ENCODE data around the gene DNASE1L2. TPM values are rescaled to one million over a fixed set of nuclear protein-coding genes. Genes with fewer than 3 reads are reported as not detected.

Gene DNASE1L2
- total and polyA plus RNA-seq, 2 of the 8 experiments (the other 6 are each of a cell fraction or from before 2014, with no cell fraction given) = 0.35 to 0.97 TPM

DNA sequence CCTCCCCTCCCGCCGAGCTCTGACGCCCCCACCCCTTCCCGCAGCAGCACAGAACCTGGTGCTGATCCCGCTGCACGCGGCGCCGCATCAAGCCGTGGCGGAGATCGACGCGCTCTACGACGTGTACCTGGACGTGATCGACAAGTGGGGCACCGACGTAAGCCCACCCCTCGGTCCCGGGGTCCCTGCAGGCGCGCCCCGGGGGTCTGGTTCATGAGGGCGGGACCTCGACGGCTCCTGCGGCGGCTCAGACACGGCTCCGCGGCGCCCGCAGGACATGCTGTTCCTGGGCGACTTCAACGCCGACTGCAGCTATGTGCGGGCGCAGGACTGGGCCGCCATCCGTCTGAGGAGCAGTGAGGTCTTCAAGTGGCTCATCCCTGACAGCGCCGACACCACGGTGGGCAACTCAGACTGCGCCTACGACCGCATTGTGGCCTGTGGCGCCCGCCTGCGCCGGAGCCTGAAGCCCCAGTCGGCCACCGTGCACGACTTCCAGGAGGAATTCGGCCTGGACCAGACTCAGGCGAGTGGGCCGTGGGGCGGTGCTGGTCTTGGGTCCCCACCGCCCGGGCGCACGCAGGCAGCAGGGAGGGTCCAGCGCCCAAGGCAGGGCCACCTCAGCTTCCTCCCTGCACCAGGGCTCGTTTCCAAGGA lies 1.4 kb downstream of the DNASE1L2 start (continued):
- TF ChIP-seq TBP (IDR thresholded peaks at IDR 0.05; ENCODE audit: low read depth, low read length) (no peak), POLR2A (IDR thresholded peaks at IDR 0.05; ENCODE audit: control extremely low read depth in 1 of 2, low read depth in 2 of 2, low read length in 2 of 2) (no peak; a peak in 1 of 3 replicates), NANOG (IDR thresholded peaks at IDR 0.05; ENCODE audit: insufficient read depth, low read depth, low read length, poor library complexity, severe bottlenecking) (no peak), KDM1A (IDR thresholded peaks at IDR 0.05; ENCODE audit: borderline replicate concordance, low read length) (no peak), POLR2AphosphoS5 (IDR thresholded peaks at IDR 0.05; ENCODE audit: low read depth, low read length) (peak; percentile 48; the same call in 1 of the 2 replicates), RXRA (IDR thresholded peaks at IDR 0.05; ENCODE audit: insufficient read depth, low read depth, low read length) (no peak), EZH2 (IDR thresholded peaks at IDR 0.05; ENCODE audit: low read depth, low read length, severe bottlenecking) (peak; percentile 53), FOSL1 (IDR thresholded peaks at IDR 0.05; ENCODE audit: insufficient read depth, low read depth, low read length) (no peak)

Data from H1 (cell line).